ENCODE data around the gene ZG16B.

DNA sequence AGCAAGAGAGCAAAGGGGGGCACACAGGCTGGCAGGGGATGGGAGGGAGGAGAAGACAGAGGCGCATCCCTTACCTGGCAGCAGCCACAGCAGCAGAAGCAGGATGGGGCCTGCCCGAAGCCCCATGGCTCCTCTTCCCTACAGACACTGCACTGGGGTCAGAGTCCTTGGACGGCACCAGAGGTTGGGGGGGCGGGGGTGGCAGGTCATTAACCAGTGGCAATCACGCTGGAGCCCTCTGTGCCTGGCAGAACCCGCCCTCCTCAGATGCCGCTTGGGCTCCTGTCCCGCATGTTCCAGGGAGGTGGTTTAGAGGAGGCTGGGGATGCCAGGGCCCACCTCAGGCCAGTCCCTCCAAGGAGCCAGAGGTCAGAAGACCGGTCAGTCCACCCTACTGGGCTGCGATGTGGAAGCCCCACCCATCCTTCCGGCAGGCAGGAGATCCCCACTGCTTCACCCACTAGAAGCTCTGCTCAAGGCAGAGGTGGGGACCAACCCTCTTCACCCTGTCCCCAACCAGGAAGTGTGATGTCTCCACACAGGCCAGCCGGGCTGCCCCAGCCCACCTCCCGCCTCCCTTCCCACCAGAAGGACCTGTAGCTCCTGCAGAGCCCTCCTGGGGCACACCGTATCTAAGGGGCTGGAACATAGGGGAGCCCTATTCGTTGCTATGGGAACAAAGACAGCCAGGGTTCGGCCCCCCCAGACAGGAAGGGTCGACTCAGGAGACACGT is 11.7 kb downstream of the ZG16B start:
- no peak for TF ChIP-seq EZH2 (IDR thresholded peaks at IDR 0.05; ENCODE audit: borderline replicate concordance, low read length)
- TF ChIP-seq, protein P1, sequence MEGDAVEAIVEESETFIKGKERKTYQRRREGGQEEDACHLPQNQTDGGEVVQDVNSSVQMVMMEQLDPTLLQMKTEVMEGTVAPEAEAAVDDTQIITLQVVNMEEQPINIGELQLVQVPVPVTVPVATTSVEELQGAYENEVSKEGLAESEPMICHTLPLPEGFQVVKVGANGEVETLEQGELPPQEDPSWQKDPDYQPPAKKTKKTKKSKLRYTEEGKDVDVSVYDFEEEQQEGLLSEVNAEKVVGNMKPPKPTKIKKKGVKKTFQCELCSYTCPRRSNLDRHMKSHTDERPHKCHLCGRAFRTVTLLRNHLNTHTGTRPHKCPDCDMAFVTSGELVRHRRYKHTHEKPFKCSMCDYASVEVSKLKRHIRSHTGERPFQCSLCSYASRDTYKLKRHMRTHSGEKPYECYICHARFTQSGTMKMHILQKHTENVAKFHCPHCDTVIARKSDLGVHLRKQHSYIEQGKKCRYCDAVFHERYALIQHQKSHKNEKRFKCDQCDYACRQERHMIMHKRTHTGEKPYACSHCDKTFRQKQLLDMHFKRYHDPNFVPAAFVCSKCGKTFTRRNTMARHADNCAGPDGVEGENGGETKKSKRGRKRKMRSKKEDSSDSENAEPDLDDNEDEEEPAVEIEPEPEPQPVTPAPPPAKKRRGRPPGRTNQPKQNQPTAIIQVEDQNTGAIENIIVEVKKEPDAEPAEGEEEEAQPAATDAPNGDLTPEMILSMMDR (conservative IDR thresholded peaks at IDR 0.05 in 1 of 2, IDR thresholded peaks at IDR 0.05 in 1 of 2; ENCODE audit: extremely low read depth in 1 of 2, insufficient read depth in 1 of 2, low read depth in 1 of 2, low read length in 2 of 2), result no peak

All from mammary epithelial cell (primary cell).